Mononuclear cell (primary cell): ENCODE measurements around the gene IRGC. TPM values are rescaled to one million over a fixed set of nuclear protein-coding genes. Genes with fewer than 3 reads are reported as not detected.
"Not testable (repeated sequence)": the region's sequence is repeated elsewhere in the genome, so short reads cannot be mapped to it uniquely, and the experiment has no call there.

Source experiments
- H3K27me3 ChIP-seq: 2 replicates; pipeline ENCODE4 v1.6.0; 2011; ENCODE audit warnings: low read length, control low read depth; ENCODE audit not compliant: insufficient read depth
- H3K4me1 ChIP-seq: 2 replicates; pipeline ENCODE4 v1.5.1; 2011; ENCODE audit warnings: mild to moderate bottlenecking, low read length, control low read depth; ENCODE audit not compliant: insufficient read depth
- H3K4me3 ChIP-seq: 2 replicates; pipeline ENCODE4 v1.5.1; 2011; ENCODE audit warnings: mild to moderate bottlenecking, low read length, moderate library complexity
- H3K9me3 ChIP-seq: 2 replicates; pipeline ENCODE4 v1.5.1; 2011; ENCODE audit warnings: low read depth, mild to moderate bottlenecking, control low read depth, low read length
- total RNA-seq: library from RNA; depleted of rRNA; stranded (reverse); fragments of >200 nt; gene quantifications from one replicate; pipeline ENCODE4 v1.2.3, GENCODE V29; 2012

IRGC gene
- not detected for total RNA-seq

- no peaks in the 10 kb centered on the region for H3K9me3 ChIP-seq
- H3K4me1 ChIP-seq: no peaks in the 10 kb centered on the region
- no peak within 1 kb of the TSS for H3K4me3 ChIP-seq
- no peaks in the 10 kb centered on the region for H3K27me3 ChIP-seq
These were observed at the start of gene IRGC for GRCh38 chr19:43715776-43716175. Gene IRGC (plus strand): TSS chr19:43716076. CDS start chr19:43718559, 2,483 bp downstream.

GRCh38 chr19:43667126-43667875 is 48.6 kb upstream of the IRGC start:
- H3K4me3 ChIP-seq: no peak overlapping the region
- peaks cover 67% of the 10 kb centered on the region for H3K4me1 ChIP-seq
- H3K9me3 ChIP-seq: no peaks in the 10 kb centered on the region
- no peaks in the 10 kb centered on the region for H3K27me3 ChIP-seq

GRCh38 chr19:43667876-43668405 is 47.9 kb upstream of the IRGC start:
- Histone ChIP-seq H3K27me3 (no peaks in the 10 kb centered on the region), H3K4me1 (peaks cover 74% of the 10 kb centered on the region), H3K9me3 (no peaks in the 10 kb centered on the region), H3K4me3 (peak overlapping the region; percentile 25)

GRCh38 chr19:43668406-43669109 is 47.3 kb upstream of the IRGC start:
- no peaks in the 10 kb centered on the region for H3K27me3 ChIP-seq
- peak overlapping the region; percentile 71 for H3K4me3 ChIP-seq
- H3K4me1 ChIP-seq: peaks cover 76% of the 10 kb centered on the region
- no peaks in the 10 kb centered on the region for H3K9me3 ChIP-seq

GRCh38 chr19:43672061-43672679 is 43.7 kb upstream of the IRGC start:
- Histone ChIP-seq H3K9me3 (no peaks in the 10 kb centered on the region), H3K4me1 (peaks cover 80% of the 10 kb centered on the region), H3K4me3 (no peak overlapping the region), H3K27me3 (no peaks in the 10 kb centered on the region)

- peaks cover 69% of the 10 kb centered on the region for H3K4me1 ChIP-seq
- H3K4me3 ChIP-seq: no peak overlapping the region
- no peaks in the 10 kb centered on the region for H3K9me3 ChIP-seq
- H3K27me3 ChIP-seq: no peaks in the 10 kb centered on the region
These were observed 42.2 kb upstream of the IRGC start for GRCh38 chr19:43673637-43674036.

- Histone ChIP-seq H3K9me3 (no peaks in the 10 kb centered on the region), H3K27me3 (no peaks in the 10 kb centered on the region), H3K4me3 (no peak overlapping the region), H3K4me1 (peaks cover 64% of the 10 kb centered on the region)
These were observed 41.7 kb upstream of the IRGC start for GRCh38 chr19:43674183-43674582.

GRCh38 chr19:43674596-43674995 is 41.3 kb upstream of the IRGC start:
- Histone ChIP-seq H3K4me3 (no peak overlapping the region), H3K9me3 (no peaks in the 10 kb centered on the region)

GRCh38 chr19:43675269-43675879 is 40.5 kb upstream of the IRGC start:
- no peak overlapping the region for H3K4me3 ChIP-seq

More at GRCh38 chr19:43674596-43674995, 41.3 kb upstream of the IRGC start:
- no peaks in the 10 kb centered on the region for H3K27me3 ChIP-seq
- H3K4me1 ChIP-seq: peaks cover 62% of the 10 kb centered on the region

GRCh38 chr19:43675906-43676305 is 40.0 kb upstream of the IRGC start:
- Histone ChIP-seq H3K9me3 (no peaks in the 10 kb centered on the region), H3K4me1 (peaks cover 51% of the 10 kb centered on the region), H3K4me3 (no peak overlapping the region), H3K27me3 (no peaks in the 10 kb centered on the region)

More at GRCh38 chr19:43675269-43675879, 40.5 kb upstream of the IRGC start:
- peaks cover 56% of the 10 kb centered on the region for H3K4me1 ChIP-seq
- no peaks in the 10 kb centered on the region for H3K27me3 ChIP-seq
- H3K9me3 ChIP-seq: no peaks in the 10 kb centered on the region

GRCh38 chr19:43678512-43679261 is 37.2 kb upstream of the IRGC start:
- peaks cover 37% of the 10 kb centered on the region for H3K4me1 ChIP-seq
- H3K9me3 ChIP-seq: no peaks in the 10 kb centered on the region

GRCh38 chr19:43681821-43682220 is 34.1 kb upstream of the IRGC start:
- no peak overlapping the region for H3K4me3 ChIP-seq
- H3K9me3 ChIP-seq: no peaks in the 10 kb centered on the region
- no peaks in the 10 kb centered on the region for H3K27me3 ChIP-seq
- peaks cover 24% of the 10 kb centered on the region for H3K4me1 ChIP-seq

More at GRCh38 chr19:43678512-43679261, 37.2 kb upstream of the IRGC start:
- Histone ChIP-seq H3K27me3 (no peaks in the 10 kb centered on the region), H3K4me3 (no peak overlapping the region)

GRCh38 chr19:43682269-43682668 is 33.6 kb upstream of the IRGC start:
- H3K4me3 ChIP-seq, H3K27me3 ChIP-seq, H3K9me3 ChIP-seq: not testable (repeated sequence)
- H3K4me1 ChIP-seq: peaks cover 26% of the 10 kb centered on the region
